Measurements from ENCODE around the gene PRR30.
"Not testable (repeated sequence)": the region's sequence is repeated elsewhere in the genome, so short reads cannot be mapped to it uniquely, and the experiment has no call there.

Gene PRR30

GRCh38 chr2:27119330-27119670 is 19.9 kb downstream of the PRR30 start:
- H3K36me3 ChIP-seq (ENCODE audit: control insufficient read depth in 2 of 2, insufficient read depth in 1 of 2, low read length in 2 of 2); H3K9me3 ChIP-seq (ENCODE audit: control insufficient read depth, insufficient read depth, low read depth, low read length); H3K4me1 ChIP-seq (ENCODE audit: control insufficient read depth, insufficient read depth, low read length); H3K27ac ChIP-seq (ENCODE audit: extremely low read depth, low read depth, low read length); POLR2A ChIA-PET; H3K4me3 ChIP-seq (ENCODE audit: low read depth, low read length): not testable (repeated sequence)
- peak; percentile 9; the same call in 1 of the 2 replicates for TF ChIP-seq ZSCAN4 (tag by site-specific recombination; IDR thresholded peaks at IDR 0.05)
- peak; percentile 70 for TF ChIP-seq ZNF335 (tag by site-specific recombination; conservative IDR thresholded peaks at IDR 0.05)
- 0 out of 2 replicates have a peak, but pooled peaks have one; percentile 18 for TF ChIP-seq ZNF2 (tag by site-specific recombination; IDR thresholded peaks at IDR 0.05)
- CTCF ChIA-PET = interaction anchor here (0.6 kb wide), 1 partner anchor 32 kb away, joined by 3 read pairs; no protein-coding TSS in a partner anchor

GRCh38 chr2:27118525-27119329 is 20.5 kb downstream of the PRR30 start, which contains the start of gene CGREF1:
Gene CGREF1, minus strand, starts transcription at chr2:27119128. Its CDS starts 14,762 bp downstream, at chr2:27104366.
- ChIA-PET CTCF (interaction anchor here (0.6 to 0.8 kb wide), 2 partner anchors 32 to 73 kb away, joined by 3 read pairs; no protein-coding TSS in a partner anchor), POLR2A (no interaction called here)
- Histone ChIP-seq H3K4me1 (ENCODE audit: control insufficient read depth, insufficient read depth, low read length) (no peaks in the 10 kb centered on the region), H3K4me3 (ENCODE audit: low read depth, low read length) (peak within 1 kb of the TSS; percentile 34), H3K9me3 (ENCODE audit: control insufficient read depth, insufficient read depth, low read depth, low read length) (no peaks in the 10 kb centered on the region), H3K27ac (ENCODE audit: extremely low read depth, low read depth, low read length) (peak within 1 kb of the TSS; percentile 67; the same call in 1 of the 2 replicates), H3K36me3 (ENCODE audit: control insufficient read depth in 2 of 2, insufficient read depth in 1 of 2, low read length in 2 of 2) (no peaks in the 10 kb centered on the region)
- no peak for TF ChIP-seq KLF7 (tag by site-specific recombination; IDR thresholded peaks at IDR 0.05; ENCODE audit: borderline replicate concordance)
- peak; percentile 16; the same call in 1 of the 2 replicates for TF ChIP-seq ZNF600 (tag by site-specific recombination; IDR thresholded peaks at IDR 0.05)
- no peak for TF ChIP-seq ZNF785 (tag by site-specific recombination; IDR thresholded peaks at IDR 0.05)
- TF ChIP-seq ZNF175 (tag by site-specific recombination; IDR thresholded peaks at IDR 0.05) = no peak
- 0 out of 2 replicates have a peak, but pooled peaks have one; percentile 3 for TF ChIP-seq ZNF341 (tag by site-specific recombination; IDR thresholded peaks at IDR 0.05; ENCODE audit: low read depth)
- TF ChIP-seq ZIC2 (tag by site-specific recombination; IDR thresholded peaks at IDR 0.05) = peak; percentile 63; the same call in 1 of the 2 replicates
- peak; percentile 19; the same call in 1 of the 2 replicates for TF ChIP-seq CTCF (tag by site-specific recombination; IDR thresholded peaks at IDR 0.05)
- TF ChIP-seq ZBTB26 (tag by site-specific recombination; optimal IDR thresholded peaks at IDR 0.05) = peak; percentile 98
- TF ChIP-seq MYNN (tag by site-specific recombination; IDR thresholded peaks at IDR 0.05; ENCODE audit: borderline replicate concordance) = no peak
- no peak for TF ChIP-seq ZNF280D (tag by site-specific recombination; IDR thresholded peaks at IDR 0.05)
- TF ChIP-seq ZNF223 (tag by site-specific recombination; IDR thresholded peaks at IDR 0.05) = no peak
- no peak for TF ChIP-seq SCRT1 (tag by site-specific recombination; IDR thresholded peaks at IDR 0.05; ENCODE audit: borderline replicate concordance)
- TF ChIP-seq ZNF398 (tag by site-specific recombination; IDR thresholded peaks at IDR 0.05) = peak; percentile 78
- no peak for TF ChIP-seq ZNF311 (tag by site-specific recombination; IDR thresholded peaks at IDR 0.05; ENCODE audit: borderline replicate concordance)
- no peak for TF ChIP-seq HOXA7 (CRISPR knock-in tag; IDR thresholded peaks at IDR 0.05; ENCODE audit: borderline replicate concordance)
- TF ChIP-seq ZNF18 (tag by site-specific recombination; IDR thresholded peaks at IDR 0.05) = peak; percentile 66
